OCI-LY1 (cell line): Measurements from ENCODE around the gene PPP1R27.

ENCODE experiments used
- EZH2 ChIP-seq: fragments of 200-600 bp; sonication (generic), shearing (Covaris generic); IDR thresholded peaks from 2 replicates; pipeline ENCODE4 v1.8.0; 2017; ENCODE audit warnings: borderline replicate concordance, mixed run types, mild to moderate bottlenecking, antibody characterized with exemption, low read length, moderate library complexity, mixed read lengths
- TF ChIP-seq, protein P1 (sequence below): fragments of 200-600 bp; sonication (generic), shearing (Covaris generic); IDR thresholded peaks from 2 replicates; pipeline ENCODE4 v1.5.1; 2017; ENCODE audit warnings: mild to moderate bottlenecking, antibody characterized with exemption, low read length, moderate library complexity, mixed read lengths

DNA sequence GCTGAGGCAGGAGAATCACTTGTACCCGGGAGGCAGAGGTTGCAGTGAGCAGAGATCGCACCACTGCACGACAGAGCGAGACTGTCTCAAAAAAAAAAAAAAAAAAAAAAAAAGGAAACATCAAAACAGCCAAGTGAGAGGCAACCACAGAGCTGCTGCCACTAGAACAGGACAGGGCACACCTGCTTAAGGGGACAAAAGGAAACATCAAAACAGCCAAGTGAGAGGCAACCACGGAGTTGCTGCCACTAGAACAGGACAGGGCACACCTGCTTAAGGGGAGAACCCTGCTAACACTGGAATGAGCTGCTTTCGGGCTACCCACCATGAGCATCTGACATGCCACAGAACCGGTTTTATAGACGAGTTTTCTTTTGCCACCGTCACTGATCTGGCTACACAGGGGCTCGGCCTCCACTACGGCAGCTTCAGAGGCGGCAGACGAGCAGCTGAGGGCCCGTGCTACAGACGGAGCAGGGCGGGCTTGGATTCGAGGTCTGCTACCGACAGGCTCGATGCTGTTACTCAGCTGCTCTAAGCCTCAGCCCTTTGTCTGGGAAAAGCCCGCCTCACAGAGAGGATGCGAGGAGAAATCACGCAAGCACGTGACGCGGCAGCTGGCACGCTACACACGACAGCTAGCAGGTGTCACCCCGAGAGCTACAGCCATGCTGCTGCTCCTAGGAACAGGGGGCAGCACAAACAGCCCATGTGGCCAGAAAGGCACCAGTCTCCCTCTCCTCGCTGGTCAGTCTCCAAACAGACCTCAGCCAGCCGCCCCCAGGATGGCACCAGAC, 23.5 kb upstream of the PPP1R27 start:
- TF ChIP-seq, protein P1, sequence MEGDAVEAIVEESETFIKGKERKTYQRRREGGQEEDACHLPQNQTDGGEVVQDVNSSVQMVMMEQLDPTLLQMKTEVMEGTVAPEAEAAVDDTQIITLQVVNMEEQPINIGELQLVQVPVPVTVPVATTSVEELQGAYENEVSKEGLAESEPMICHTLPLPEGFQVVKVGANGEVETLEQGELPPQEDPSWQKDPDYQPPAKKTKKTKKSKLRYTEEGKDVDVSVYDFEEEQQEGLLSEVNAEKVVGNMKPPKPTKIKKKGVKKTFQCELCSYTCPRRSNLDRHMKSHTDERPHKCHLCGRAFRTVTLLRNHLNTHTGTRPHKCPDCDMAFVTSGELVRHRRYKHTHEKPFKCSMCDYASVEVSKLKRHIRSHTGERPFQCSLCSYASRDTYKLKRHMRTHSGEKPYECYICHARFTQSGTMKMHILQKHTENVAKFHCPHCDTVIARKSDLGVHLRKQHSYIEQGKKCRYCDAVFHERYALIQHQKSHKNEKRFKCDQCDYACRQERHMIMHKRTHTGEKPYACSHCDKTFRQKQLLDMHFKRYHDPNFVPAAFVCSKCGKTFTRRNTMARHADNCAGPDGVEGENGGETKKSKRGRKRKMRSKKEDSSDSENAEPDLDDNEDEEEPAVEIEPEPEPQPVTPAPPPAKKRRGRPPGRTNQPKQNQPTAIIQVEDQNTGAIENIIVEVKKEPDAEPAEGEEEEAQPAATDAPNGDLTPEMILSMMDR = no peak
- no peak for TF ChIP-seq EZH2
